Measurements from ENCODE around the gene ADAMTS12.
A peak's percentile ranks its signal among the peaks of the same experiment; 100 is the strongest.
"Not testable (repeated sequence)": the region's sequence is repeated elsewhere in the genome, so short reads cannot be mapped to it uniquely, and the experiment has no call there.

The ADAMTS12 gene

GRCh38 chr5:33891788-33892619 is at the start of gene ADAMTS12:
TSS of gene ADAMTS12 (minus strand) at chr5:33891990. CDS start at chr5:33891856, 134 bp downstream.
- no peak for DNase-seq (ENCODE audit: extremely low read depth in 1 of 2, low read depth in 1 of 2)

DNA sequence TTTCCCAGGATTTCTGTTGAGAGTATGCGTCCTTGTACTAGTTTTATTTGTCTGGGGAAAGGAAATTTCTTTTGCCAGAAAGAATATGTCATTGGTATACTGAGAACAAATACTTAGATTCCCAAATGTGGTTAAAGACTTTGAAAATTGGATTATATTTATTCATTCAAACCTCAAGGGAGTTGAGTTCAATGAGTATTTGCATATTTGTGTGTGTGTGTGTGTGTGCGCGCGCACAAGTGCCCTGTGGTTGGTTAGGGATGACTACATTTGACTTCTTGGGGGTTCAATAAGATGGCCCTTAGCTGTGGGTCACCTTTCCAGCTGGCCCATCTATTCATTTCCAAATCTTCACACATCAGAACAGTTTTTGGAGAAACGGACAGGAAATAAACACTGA is 49.3 kb upstream of the ADAMTS12 start:
- DNase-seq (ENCODE audit: extremely low read depth in 1 of 2, low read depth in 1 of 2) = no peak

DNA sequence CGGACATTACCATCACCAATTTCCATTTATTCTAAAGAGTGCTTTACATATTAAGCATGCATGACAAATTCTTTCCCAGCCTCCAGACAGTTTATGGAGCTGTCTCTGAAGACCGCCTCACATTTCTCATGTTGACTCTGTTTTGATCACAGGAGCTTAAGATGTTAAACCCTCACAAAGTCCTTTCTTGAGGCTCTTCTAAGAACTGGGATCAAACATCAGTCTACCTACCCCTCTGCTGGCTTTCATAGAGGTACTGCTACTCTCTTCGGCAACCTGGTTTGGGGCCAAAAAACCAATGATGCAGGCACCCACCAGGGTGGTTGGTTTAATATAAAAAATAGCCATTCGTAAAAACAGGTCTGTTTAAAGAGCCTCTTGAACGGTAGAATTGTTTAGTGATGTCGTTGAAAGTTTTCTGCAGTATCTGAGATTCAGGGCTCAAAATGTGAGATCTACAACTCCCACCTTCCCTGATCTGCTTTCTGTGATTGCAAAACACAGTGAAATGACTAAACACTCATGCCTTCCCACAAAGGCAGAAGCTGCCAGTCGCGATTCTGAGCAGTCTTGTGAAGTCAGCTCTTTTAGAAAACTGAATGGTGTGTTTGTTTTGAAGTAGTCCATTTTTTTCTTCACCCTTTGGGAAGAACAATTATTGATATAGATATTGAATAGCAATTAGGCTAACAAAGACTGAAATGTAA is 47.9 kb upstream of the ADAMTS12 start:
- no peak for DNase-seq (ENCODE audit: extremely low read depth in 1 of 2, low read depth in 1 of 2)

- no peak for DNase-seq (ENCODE audit: extremely low read depth in 1 of 2, low read depth in 1 of 2)
Measured at GRCh38 chr5:33938881-33939280, 47.1 kb upstream of the ADAMTS12 start.

- DNase-seq (ENCODE audit: extremely low read depth in 1 of 2, low read depth in 1 of 2) = no peak
Measured at GRCh38 chr5:33938507-33938796, 46.7 kb upstream of the ADAMTS12 start.

DNA sequence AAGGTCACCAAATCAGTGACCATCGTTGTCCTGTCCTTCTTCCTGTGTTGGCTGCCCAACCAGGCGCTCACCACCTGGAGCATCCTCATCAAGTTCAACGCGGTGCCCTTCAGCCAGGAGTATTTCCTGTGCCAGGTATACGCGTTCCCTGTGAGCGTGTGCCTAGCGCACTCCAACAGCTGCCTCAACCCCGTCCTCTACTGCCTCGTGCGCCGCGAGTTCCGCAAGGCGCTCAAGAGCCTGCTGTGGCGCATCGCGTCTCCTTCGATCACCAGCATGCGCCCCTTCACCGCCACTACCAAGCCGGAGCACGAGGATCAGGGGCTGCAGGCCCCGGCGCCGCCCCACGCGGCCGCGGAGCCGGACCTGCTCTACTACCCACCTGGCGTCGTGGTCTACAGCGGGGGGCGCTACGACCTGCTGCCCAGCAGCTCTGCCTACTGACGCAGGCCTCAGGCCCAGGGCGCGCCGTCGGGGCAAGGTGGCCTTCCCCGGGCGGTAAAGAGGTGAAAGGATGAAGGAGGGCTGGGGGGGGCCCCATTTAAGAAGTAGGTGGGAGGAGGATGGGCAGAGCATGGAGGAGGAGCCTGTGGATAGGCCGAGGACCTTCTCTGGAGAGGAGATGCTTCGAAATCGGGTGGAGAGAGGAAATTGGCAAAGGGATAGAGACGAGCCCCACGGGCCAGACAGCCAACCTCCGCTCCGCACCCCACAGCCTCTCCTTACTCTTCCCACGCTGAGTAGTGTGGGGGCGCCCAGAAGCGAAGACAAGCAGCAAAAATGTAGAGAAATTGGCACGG is 46.1 kb upstream of the ADAMTS12 start:
- no peak for DNase-seq (ENCODE audit: extremely low read depth in 1 of 2, low read depth in 1 of 2)

- no peak for DNase-seq (ENCODE audit: extremely low read depth in 1 of 2, low read depth in 1 of 2)
Measured at GRCh38 chr5:33937017-33937706, 45.4 kb upstream of the ADAMTS12 start.

GRCh38 chr5:33936381-33937016 is 44.7 kb upstream of the ADAMTS12 start, which contains the start of gene RXFP3:
TSS of gene RXFP3 (plus strand) at chr5:33936386. CDS start at chr5:33936741, 355 bp downstream.
- DNase-seq (ENCODE audit: extremely low read depth in 1 of 2, low read depth in 1 of 2) = no peak

DNA sequence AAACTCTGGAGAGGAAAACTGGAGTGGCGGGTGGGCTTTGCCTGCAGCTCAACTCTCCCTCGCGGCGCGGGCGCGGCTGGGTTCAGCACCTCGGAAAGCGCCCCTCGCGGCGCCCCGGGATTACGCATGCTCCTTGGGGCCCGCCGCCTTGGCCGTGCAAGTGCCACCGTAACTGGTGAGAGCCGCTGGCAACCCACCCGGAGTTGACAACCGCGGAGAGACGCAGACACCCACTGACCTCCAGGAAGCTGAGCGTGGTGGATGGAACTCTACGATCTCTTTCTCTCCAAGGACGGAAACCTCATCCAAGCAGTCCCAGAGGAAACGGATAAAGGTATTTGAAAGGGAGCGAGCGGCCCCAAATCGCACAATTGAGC is 44.2 kb upstream of the ADAMTS12 start:
- DNase-seq (ENCODE audit: extremely low read depth in 1 of 2, low read depth in 1 of 2) = peak in 1 of 2 donors; percentile 7

DNA sequence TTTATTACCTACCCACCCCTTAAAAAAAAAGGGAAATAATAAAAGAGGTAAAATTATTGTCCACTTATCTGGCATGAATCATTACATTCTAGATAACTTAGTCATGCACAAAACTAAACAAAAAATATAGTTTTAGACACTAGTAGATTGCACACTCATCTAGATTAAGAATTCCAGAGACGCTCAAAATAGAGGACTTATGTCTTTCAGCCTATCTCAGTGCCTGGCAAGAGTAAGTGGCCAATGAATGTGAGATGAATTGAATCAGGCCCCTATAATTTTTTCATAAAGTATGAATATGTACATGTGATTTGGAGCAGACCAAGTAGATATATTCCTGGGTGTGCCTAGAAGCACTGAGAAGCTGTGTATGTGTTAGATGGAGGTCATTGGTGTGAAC is 42.4 kb upstream of the ADAMTS12 start:
- no peak for DNase-seq (ENCODE audit: extremely low read depth in 1 of 2, low read depth in 1 of 2)

DNA sequence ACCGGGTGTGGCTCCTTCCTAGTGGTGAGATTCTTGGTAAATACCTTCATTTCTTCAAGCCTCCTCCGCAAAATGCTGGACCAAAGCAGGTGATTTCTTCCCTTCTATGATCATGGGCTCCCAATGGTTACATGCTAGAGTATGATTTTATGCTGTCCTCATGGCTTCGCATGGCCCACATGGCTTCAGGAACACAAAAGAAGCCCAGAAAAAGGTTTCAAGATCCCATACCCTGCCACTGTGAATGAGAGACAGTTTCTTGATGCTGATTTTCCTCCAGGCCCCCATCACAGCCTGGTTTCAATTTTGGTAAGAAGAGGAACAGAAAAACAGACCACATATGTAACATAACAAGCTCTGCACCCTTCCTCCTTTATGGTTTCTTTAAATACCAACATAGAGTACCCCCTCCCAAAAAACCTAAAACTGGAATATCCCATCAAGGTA is 42.0 kb upstream of the ADAMTS12 start:
- no peak for DNase-seq (ENCODE audit: extremely low read depth in 1 of 2, low read depth in 1 of 2)

GRCh38 chr5:33931136-33931535 is 39.3 kb upstream of the ADAMTS12 start:
- DNase-seq (ENCODE audit: extremely low read depth in 1 of 2, low read depth in 1 of 2) = no peak

- DNase-seq (ENCODE audit: extremely low read depth in 1 of 2, low read depth in 1 of 2) = no peak
Measured at GRCh38 chr5:33929925-33930690, 38.3 kb upstream of the ADAMTS12 start.

GRCh38 chr5:33928283-33928682 is 36.5 kb upstream of the ADAMTS12 start:
- DNase-seq (ENCODE audit: extremely low read depth in 1 of 2, low read depth in 1 of 2) = no peak

DNA sequence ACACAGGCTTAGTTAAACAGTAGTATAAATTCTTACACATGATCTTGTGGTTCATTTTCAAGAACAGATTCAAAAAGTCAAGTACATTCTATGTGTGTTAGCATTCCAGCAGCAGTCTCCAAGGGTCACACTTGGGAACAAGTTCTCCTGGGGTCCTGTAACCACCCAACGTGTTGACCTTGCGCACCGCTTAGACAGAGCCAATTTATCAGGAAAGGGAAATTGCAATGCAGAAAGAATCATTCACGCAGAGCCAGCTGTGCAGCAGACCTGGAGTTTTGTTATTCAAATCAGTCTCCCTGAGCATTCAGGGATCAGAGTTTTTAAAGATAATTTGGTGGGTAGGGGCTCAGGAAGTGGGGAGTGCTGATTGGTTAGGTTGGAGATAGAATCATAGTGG is 35.9 kb upstream of the ADAMTS12 start:
- no peak for DNase-seq (ENCODE audit: extremely low read depth in 1 of 2, low read depth in 1 of 2)

DNA sequence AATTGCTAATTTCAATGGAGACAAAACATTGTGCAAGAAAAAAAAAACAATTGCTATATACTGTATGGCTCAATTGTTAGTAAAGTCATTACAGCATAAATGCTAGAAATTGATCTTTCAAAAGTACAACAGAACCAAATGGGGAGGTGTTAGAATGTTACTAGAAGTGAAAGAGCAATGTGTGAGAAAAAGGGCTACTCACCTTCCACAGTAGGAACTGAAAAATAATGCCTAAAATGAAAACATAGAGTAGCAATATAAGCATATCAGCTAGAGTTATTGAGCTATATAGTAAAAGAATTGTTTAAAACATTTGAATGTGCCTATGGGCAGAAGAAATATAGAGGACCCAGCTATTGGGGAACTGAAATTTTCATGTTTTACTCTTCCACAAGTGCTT is 33.5 kb upstream of the ADAMTS12 start:
- DNase-seq (ENCODE audit: extremely low read depth in 1 of 2, low read depth in 1 of 2) = no peak

DNA sequence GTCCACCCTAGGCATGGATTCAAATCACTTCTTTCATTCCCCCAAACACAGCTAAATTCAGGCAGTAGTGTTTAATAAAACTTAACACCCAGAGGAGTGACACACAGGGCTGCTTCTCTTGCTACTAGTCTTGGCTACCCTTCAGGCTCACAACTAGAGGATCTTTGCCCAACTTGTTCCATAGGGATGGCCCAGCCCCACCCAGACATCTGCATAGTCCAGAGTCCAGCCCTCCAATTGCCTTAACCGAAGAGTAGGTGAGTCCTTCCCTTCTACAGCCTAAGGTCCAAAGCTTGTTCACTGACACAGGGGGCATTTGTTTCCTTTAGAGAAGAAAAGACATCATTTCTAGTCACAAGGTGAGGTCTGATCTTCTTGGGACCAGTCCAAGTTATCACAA is 29.2 kb upstream of the ADAMTS12 start:
- no peak for DNase-seq (ENCODE audit: extremely low read depth in 1 of 2, low read depth in 1 of 2)

- not testable (repeated sequence) for DNase-seq (ENCODE audit: extremely low read depth in 1 of 2, low read depth in 1 of 2)
Measured at GRCh38 chr5:33914844-33915243, 23.1 kb upstream of the ADAMTS12 start.

- not testable (repeated sequence) for DNase-seq (ENCODE audit: extremely low read depth in 1 of 2, low read depth in 1 of 2)
Measured at GRCh38 chr5:33906248-33906647, 14.5 kb upstream of the ADAMTS12 start.

DNA sequence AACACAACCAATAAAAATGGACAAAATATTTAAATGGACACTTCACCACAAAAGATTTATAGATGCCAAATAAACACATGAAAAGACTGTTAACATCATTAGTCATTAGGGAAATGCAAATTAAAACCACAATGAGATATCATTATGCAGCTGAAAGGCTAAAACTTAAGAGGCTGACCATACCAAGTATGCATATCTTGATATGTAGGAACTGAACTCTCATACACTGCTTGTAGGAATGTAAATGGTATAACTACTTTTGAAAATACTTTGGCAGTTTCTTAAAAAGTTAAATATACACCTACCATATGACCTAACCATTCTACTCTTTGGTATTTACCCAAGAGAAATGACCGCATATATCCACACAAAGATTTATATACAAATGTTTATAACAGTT is 13.6 kb upstream of the ADAMTS12 start:
- no peak for DNase-seq (ENCODE audit: extremely low read depth in 1 of 2, low read depth in 1 of 2)
